HG03135 (cell line): ENCODE results near the gene SSR4.

Experiments used
- ATAC-seq: cut with Tn5 transposase; IDR thresholded peaks from one replicate; pipeline ENCODE4 v1.9.1; 2021; ENCODE audit warnings: mild to moderate bottlenecking, moderate library complexity; ENCODE audit not compliant: unreplicated experiment

SSR4 gene

DNA sequence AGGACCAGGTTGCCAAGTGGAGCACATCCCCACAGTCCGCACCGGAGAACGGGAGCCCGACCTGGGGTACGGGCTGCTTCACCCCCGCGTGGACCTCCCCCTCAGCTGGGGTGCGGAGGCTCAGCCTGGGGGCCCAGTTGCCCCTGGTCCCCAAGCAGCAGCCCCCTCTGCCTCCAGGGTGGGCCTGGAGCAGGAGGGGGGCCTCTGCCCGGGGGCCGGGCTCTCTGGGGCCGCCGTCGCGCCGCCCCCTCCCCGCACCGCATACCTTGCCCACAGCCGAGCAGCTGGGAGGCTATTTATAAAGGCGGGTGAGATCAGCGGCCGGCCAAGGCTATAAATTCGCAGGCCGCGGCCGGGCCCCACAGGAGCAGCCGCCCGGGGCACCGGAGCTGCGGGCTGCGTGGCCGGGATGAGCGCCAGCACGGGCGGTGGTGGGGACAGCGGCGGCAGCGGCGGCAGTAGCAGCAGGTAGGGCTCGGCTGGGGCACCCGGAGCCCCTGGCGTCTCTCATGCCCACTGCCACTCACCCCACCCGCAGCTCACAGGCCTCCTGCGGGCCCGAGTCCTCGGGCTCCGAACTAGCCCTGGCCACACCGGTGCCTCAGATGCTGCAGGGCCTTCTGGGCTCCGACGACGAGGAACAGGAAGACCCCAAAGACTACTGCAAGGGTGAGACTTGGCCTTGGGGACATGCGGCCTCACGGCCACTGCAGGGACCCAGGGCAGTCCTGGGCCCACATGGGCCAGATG is 13.6 kb upstream of the SSR4 start, which contains the start of gene SRPK3:
Gene SRPK3 (plus strand): TSS at position 364 of the 750 bp plus-strand sequence. CDS start 46 bp downstream, at position 410.
- ATAC-seq = no peak

DNA sequence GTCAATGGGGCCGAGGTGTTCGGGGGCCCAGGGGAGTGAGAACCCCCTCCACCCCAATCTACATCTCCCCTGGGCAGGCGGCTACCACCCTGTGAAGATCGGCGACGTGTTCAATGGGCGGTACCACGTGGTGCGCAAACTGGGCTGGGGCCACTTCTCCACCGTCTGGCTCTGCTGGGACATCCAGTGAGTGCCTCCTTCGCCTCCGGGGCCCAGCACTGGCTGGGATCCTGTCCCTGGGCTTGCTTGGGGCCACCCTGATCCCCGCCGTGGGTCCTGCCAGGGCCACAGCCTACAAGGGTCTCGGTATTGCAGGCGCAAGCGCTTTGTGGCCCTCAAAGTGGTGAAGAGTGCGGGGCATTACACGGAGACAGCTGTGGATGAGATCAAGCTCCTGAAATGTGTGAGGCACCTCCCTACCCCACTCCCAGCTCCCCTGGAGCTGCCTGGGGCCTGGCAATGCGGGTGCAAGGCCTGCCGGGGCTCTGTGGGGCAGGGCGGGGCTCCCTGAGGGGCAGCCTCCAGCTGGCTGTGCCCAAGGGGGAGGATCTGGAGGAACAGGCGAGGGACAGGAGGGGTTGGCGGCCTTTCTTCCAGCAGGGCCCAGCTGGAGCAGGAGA is 12.9 kb upstream of the SSR4 start:
- ATAC-seq = no peak

GRCh38 chrX:153782313-153782712 is 12.2 kb upstream of the SSR4 start:
- ATAC-seq = no peak

DNA sequence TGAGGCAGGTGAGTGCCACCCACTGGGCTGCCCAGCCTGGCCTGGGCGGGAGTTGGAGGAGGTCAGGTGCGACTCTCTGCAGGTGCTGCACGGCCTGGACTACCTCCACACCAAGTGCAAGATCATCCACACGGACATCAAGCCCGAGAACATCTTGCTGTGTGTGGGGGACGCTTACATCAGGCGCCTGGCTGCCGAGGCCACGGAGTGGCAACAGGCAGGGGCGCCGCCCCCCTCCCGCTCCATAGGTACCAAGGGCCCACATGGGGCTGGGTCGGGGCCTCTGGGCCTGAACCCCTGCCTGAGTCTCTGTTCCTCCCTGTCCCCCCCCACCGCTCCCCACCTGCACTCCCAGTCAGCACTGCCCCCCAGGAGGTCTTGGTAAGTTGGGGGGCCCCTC is 11.6 kb upstream of the SSR4 start:
- ATAC-seq = no peak

- no peak for ATAC-seq
Measured at GRCh38 chrX:153783378-153784013, 11.0 kb upstream of the SSR4 start.

DNA sequence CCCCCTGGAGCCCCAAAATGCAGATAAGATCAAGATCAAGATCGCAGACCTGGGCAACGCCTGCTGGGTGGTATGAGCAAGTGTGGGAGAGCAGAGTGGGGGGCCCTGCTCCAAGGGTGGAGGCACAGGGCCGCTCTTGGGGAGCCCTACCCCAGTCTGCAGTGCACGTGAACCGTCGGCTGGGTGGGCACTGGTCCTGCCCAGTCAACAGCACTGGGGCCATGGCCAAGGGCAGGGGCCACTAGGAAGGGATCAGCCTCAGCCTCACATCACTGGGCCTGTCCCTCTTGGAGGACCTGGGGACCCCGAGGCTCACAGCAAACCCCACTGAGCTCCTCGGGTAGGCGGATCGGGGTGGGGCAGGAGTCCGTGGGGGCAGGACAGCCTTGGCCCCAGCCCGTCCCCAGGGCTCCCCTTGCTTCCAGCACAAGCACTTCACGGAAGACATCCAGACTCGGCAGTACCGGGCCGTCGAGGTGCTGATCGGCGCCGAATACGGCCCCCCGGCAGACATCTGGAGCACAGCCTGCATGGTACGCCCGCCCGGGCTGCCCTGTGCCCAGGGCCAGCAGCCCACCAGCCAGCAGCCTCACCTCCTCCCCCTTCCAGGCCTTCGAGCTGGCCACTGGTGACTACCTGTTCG is 10.0 kb upstream of the SSR4 start:
- ATAC-seq = no peak

DNA sequence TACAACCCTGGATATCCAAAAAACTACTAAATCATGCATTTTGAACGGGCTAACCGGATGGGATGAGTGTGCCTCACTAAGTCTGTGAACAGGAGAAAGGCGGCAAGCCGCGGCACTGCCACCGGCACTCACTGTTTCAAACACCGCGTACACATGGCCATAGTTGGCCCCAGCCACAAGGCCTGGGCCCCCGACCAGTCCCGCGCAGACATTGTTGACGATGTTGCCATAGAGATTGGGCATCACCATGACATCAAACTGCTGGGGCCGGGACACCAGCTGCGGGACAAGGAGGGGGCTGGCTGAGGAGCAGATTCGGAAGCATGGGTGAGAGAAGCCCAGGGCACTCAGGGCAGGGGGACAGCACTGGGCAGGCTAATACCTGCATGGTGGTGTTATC is 7.8 kb upstream of the SSR4 start:
- no peak for ATAC-seq

- no peak for ATAC-seq
Measured at GRCh38 chrX:153789654-153790053, 4.8 kb upstream of the SSR4 start.

- no peak for ATAC-seq
Measured at GRCh38 chrX:153791104-153791852, 3.2 kb upstream of the SSR4 start.

DNA sequence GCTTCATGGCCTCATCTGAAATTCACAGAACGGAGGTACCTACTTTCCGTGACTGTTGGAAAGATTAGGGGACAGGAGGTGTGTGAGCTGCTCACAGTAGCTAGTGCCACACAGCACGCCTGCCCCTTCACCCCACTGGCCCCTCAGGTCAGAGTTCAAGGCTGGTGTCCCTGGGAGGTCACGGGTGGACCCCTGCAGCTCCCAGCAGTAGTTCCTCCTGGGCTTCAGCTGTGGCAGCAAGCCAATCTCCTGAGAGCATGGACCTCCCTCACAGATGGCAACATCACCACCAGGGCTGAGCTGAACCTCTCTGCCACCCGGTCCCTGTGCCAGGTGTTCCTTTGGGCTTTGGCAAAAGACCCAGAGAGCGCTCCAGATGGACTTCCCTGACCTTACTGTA is 2.1 kb upstream of the SSR4 start:
- no peak for ATAC-seq

GRCh38 chrX:153793291-153793690 is 1.2 kb upstream of the SSR4 start:
- ATAC-seq = no peak

GRCh38 chrX:153794897-153795816 is 689 bp downstream of the SSR4 start:
- peak; percentile 5 for ATAC-seq

GRCh38 chrX:153797415-153798015 is 3.0 kb downstream of the SSR4 start:
- no peak for ATAC-seq

GRCh38 chrX:153799326-153799725 is 4.9 kb downstream of the SSR4 start:
- ATAC-seq = no peak

DNA sequence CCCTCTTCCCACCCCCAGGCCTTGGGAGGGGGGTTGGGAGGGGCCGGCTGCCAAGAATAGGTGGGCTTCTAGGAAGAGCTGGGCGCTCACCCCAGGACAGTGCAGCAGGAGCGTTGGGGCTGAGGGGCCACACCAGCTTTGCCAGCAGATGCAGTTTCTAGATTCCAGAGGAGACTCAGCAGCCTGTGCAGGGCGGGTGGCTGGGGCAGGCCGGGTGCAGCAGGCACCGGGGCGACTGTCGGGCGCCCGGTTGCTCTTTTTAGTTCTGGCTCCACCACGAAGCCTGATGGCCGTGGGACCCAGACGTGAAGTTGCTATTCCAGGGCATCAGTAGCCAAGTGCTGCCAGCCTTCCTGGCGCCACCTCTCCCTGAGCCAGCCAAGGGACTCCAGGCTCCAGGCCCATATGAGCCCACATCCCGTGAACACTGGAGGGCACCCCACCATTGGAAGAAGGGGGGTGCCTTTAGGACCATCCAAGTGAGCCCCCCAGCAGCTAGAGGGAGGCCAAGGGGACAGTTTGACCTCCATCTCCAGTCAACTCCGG is 5.8 kb downstream of the SSR4 start:
- no peak for ATAC-seq

DNA sequence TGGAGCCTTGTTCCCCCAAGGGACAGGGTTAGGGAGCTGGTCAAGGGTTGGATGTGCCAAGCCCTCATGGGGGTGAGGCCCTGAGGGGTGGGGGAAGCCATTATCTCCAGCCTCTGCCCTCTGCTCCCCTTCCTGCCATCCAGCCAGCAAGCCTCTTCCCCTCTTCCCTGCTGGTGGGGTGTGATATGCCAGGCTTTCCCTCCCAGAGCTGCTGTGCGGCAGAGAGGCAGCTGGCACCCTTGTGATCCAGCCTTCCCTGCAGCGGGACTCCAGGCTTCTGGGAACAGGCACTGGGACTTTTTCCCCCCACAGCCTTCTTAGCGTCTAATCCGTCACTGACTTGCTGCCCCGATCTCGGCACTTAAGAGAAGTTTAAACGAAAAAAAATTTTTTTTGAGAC is 6.3 kb downstream of the SSR4 start:
- ATAC-seq = no peak

- ATAC-seq = no peak
Measured at GRCh38 chrX:153801669-153802068, 7.2 kb downstream of the SSR4 start.

DNA sequence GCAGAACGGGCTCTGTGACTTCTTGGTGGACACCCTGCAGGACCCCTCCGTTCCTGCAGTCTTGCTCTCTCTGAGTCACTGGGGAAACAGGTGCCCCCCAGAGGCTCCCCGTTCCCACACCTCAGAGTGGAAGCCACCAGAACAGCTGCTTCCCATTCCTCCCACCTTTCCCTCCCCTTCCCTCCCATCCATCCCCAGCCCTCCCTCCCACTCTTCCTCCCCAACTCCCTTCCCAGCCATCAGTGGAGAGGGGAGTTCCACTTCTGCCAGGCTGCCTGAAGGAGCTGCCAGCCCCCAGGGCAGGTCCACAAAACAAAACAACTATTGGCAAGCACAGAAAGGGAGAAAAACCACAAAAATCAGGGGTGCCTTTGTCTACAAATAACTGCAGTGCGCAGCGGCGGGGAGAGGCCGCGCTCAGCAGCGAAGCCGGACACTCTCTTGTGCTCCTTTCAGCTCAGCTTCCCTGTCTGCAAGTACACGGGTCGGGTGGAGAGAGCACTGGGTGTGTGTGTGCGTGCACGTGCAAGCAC is 8.1 kb downstream of the SSR4 start:
- ATAC-seq = no peak
